Measurements from ENCODE around the gene CPEB4.

CPEB4 gene

DNA sequence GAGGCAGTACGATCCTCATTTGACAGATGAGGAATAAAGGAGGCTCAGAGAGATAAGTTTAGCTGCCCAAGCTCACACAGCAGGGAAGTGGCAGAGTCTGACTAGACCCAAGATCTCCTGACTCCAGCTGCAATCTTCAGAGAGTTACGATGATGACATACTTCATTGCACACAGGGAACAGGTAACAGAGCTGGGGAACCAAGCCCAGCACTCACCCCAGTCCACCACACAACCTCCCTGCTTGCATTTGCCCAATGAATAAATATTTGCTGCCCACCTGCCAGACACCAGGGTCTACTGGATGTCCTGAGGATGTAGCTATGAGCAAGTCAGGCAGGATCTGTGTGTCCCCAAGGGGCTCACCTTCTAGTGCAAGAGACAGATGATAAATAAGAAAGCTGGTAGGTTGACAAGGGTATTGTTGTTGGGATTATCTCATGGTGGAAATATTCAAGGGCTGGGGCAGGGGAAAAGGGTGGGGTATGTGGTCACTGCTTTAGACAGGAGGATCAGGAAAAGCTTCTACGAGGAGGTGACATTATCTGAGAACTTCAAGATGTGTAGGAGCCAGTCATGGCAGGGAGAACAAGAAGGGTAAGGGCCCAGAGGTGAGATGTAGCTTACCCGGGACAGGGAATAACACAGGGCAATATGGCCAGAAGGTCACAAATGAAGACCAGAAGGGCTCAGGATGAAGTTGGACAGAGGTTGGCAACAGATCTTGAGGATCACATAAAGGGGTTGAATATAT is 28.6 kb upstream of the CPEB4 start:
- no peak for DNase-seq

DNA sequence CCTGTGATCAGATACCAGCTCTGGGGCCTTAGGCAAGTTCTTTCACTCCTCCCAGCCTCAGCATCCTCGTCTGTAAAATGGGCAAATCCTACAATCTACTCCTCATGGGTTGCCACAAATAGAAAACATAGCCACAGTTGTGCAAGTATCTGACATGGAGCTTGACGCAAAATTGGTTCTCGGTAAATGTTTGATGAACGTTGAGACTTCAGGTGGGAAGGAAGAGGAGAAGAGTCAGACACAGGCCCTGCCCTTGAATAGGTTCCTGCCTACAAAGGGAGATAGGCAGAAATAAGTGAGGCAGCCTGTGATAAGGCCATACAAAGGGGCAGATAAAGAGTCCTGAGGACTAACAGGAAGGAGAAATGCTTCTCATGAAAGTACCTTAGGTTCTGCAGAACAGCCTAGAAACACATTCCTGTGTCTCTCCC is 26.1 kb upstream of the CPEB4 start:
- no peak for DNase-seq

- no peak for DNase-seq
These were observed 24.8 kb upstream of the CPEB4 start for GRCh38 chr5:173863359-173863758.

DNA sequence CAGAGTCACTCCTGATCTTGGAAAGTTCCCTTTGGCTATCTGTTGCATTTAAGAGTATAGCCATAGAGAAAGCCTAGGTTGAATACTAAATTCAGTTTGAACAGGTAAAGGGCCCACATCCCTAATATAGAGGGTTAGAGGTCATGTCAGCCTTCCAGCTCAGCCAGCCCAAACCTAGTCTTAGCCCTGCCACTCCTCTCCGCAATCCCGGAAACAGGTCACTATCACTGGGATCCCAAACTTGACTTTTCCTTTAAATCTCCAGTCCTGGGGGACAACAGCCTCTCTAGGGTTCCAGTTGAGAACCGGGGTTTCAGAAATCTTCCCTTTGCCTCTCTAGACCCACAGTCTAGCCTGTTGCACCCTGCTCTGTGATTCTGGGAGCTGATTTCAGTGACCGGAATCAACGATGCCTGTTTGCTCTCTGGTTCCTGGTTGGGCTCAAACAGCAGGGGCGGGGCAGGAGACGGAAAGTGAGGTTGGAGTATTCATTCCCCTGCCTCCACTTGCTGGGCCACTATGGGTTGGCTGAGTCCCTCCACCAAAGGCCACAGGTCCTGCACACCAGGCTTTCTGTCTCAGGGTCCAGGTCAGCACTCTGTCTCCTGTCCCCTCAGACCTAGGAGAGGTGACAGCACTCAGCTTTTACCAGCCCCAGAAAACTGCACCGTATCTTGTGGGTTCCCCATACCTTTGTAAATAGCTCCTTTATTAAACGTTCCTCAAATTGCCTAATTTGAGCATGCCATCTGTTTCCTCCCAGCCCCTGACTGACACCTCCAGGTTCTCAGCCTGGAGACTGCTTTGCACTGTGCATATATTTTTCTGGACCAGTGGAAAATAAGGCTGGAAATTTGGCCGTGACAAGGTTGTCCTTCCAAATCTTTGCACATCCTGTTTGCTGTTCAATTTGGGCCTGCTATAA is 23.8 kb upstream of the CPEB4 start:
- no peak for DNase-seq

DNA sequence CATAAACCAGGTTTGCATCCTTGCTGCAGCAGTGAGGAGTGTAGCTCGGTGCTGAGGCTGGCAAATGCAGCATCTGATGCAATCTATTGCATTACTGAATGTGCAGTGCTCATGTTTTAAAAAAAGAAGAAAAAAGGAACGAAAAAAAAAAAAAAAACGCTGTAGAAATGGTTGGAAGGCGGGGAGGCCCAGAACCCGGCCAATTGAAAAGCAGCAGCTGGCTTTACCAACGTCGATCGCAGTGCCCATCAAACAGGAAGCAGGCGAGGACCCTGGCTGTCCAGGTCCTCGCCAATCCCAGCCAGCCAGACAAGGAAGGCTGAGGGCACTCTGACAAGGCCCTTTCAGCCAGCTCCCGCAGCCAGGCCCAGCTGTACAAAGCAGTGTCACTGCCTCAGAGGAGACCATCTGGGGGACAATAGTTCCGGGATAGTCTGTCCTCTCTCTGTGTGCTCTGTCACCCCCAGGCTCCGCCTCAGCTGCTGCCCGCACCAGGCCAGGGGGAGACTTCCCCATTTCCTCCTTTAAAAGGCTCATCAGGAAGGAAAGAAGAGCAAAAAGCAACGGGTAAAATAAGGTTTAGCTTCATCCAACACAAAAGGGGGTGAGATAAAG is 21.8 kb upstream of the CPEB4 start:
- DNase-seq: no peak

DNA sequence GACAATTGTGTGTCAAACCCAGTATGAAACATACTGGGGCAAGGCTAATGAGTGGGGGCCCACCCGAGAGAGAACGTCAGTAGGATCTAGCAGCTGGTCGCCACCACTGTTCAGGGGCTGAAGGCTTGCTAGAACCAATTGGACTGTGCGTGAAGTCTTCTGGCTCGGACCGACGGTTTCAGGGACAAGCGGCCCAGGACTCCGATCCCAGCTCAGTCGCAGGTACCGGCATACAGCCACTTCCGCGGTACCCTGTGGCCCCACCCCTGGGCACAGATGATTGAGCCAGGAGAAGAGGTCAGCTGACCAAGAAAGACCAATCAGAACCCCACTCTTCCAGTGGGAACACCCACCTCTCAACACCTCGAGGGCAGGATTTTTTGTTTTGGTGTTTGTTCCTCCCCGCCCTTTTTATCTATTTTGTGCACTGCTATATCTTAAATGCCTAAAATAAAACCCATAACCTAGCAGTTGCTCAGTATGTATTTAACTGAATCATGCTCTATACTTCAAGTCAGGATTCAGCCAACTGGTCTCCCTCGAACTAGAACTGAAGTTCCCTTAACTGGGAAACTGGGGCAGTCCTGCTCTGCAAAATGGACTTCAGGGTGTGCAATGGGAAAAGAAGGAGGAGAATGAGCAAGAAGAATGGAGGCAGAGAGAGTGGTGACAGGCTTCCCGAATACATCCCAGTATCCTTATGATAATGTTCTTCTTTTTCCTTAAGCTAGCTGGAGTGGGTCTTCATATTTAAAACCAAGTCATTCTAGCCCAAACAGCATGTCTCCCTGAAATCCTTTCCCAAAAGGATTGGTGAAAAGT is 21.1 kb upstream of the CPEB4 start:
- DNase-seq: no peak

- DNase-seq: no peak
These were observed 19.9 kb upstream of the CPEB4 start for GRCh38 chr5:173868096-173868880.

- no peak for DNase-seq
These were observed 18.8 kb upstream of the CPEB4 start for GRCh38 chr5:173869316-173869715.

GRCh38 chr5:173872957-173873305 is 15.2 kb upstream of the CPEB4 start:
- DNase-seq: no peak

DNA sequence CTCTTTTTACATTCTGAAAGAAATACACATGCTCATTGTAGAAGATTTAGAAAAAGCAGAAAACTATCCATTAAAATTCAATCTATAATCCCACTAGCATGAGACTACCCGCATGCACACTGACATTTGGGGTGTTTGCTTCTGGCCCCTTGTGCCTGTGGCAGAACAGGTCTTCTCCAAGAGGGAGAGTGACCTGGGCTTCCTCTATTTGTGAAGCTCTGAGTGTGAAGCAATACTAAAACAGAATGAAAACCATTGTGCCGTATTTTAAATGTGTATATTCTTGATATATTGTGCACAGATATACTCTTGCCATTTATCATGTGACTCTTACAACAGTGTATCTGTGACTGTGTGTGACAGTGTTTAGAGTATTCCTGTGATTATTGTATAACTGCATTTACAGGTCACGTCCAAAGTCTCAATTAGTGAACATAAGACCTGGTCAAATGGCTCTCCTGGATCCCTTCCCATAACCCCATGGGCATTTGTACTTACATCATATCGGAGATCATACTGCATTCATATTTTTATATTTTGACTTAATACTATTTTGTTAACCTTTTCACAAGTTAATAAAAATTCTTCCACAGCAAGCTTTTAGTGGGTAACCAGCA is 14.7 kb upstream of the CPEB4 start:
- DNase-seq: no peak

DNA sequence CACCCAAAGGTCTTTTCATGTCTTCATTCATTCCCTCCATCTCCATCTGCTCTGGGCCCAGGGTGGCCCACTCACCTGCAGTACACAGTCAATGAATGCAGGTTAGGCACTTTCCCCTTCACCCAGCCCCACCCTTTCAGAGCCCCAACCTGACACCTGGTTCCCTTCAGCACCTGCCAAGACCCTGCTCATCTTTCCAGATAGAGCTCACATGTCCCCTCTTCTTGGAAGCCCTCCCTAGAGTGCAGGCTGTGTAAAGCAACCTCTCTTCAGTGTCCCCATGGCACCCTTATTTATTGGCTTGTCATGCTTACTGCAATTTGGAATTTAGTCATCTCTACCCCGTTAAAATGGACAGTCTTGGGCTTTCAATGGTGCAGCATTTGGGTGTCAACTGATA is 13.0 kb upstream of the CPEB4 start:
- DNase-seq: no peak

GRCh38 chr5:173878224-173878967 is 9.8 kb upstream of the CPEB4 start:
- no peak for DNase-seq

DNA sequence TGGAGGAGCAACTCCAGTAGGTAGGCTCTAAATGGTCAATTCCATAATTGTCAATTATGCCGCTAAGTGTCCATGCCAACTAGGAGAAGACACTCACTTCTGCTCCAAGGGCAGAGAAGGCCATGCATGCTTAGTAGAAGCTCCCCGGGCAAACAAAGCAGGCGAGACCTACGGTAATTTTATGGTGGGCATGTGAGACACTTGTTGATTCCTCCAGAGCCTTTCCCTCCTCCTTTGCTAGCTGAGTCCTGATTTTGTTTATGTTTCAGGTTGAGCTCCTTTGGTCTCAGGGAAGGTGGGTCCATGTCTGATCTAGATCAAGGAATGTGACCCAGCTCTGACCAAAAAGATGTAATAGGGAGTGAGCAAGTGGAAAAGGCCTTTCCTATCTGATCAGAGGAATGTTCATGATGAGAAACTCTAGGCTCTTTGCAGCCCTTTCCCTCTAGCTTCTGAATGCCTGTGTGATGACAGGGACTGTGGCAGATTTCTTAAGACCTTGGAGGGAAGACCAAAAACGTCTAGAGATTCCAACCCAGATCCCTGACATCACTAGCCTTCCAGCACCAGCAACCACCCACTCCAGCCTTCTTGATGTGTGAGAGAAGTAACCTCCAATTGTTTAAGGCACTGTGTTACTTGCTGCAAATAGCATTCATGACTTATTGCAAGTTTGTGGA is 7.7 kb upstream of the CPEB4 start:
- peak; percentile 22 to 59 for DNase-seq

DNA sequence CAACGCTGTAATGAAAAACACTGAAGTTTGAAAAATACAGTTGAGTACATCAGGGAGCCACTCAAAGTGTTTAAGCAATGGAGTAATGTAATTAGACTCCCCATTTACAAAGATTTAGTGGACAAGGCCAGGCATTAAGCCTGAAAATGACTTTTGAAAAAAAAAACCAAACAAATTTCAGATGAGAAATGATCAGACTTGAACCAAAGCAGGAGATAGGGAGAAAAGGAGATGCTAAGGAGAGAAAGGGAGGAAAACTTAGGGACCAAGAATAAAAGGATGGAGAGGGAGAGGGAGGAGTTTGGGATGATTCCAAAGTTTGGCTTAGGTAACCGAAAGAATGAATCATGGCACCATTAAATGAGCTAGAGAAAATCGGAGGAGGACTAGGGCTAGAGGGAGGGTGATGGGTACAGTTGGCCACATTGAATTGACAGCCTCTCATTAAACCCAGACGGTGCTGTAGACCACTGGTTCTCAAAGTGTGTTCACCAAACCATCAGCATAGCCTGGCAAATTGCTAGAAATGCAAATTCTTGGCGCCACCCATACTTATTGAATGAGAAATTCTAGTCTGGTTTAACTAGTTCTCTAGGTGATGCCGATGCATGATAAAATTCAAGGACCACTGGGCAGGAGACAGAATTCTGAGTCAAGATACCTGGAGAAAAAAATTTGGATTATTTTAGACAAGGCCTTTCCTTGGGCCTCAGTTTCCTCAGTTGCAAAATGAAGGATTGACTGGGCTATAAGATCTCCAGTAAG is 6.2 kb upstream of the CPEB4 start:
- no peak for DNase-seq

GRCh38 chr5:173882632-173883031 is 5.5 kb upstream of the CPEB4 start:
- DNase-seq: peak in 1 of 2 experiments; percentile 14

DNA sequence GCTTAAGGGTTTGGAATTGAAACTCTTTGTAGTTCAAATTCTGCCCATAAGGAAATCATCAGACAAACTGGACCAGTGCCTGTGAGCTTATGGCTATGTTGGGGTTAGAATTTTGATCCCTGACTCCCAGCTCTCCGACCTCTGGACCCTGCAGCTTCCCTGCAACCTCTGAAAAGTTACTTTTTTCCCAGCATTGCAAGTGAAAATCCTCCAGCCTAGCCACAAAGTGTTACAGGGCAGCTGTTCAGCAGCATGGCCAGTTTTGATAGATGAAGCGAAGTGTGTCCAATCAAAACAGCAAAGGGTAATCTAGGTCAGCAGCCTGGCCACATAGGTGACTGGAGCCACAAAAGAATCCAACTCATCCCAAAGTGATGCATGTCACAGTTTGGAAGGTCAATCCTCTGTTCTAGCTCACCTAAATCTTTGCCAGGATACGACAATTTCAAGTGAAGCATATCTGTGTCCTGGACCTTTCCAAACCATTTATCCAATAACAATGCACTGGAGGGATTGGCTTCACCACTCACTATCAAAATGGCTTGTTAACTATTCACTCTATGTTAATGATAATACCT is 4.7 kb upstream of the CPEB4 start:
- DNase-seq: no peak

- no peak for DNase-seq
These were observed 3.6 kb upstream of the CPEB4 start for GRCh38 chr5:173884402-173885053.

DNA sequence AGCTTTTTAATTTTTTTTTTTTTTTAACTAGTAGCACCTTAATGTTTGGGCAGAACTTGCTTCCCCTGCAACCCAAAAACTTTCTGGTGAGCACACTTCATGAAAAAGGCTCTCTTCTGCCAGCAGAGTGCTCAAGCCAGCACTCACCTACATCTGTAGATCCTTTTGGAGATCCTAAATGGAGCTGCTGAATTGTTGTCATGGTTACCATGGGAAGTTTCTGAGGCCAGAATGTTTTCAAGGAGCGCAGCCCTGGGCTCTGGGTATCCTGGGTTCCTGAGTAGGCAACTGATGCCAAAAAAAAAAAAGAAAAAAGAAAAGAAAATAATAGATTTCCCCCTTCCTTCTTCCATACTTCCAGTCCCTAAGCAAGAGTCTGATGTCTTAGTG is 3.1 kb upstream of the CPEB4 start:
- no peak for DNase-seq
